AML-193 (cell line): Measurements from ENCODE around the gene TNFRSF14.
A peak's percentile ranks its signal among the peaks of the same experiment; 100 is the strongest.
"Not testable (repeated sequence)": the region's sequence is repeated elsewhere in the genome, so short reads cannot be mapped to it uniquely, and the experiment has no call there.

ENCODE experiments used
- DNase-seq, 2 experiments: peaks; one replicate each; lab custom pipeline; 2025; lab: John Stamatoyannopoulos, UW

Gene TNFRSF14

GRCh38 chr1:2539312-2539907 lies 16.8 kb upstream of the TNFRSF14 start:
- peak in 1 of 2 experiments; percentile 15 for DNase-seq

- DNase-seq, result no peak
Measured at GRCh38 chr1:2540816-2541492, 15.2 kb upstream of the TNFRSF14 start.

GRCh38 chr1:2541619-2542245 lies 14.4 kb upstream of the TNFRSF14 start:
- DNase-seq, result no peak

- DNase-seq, result no peak
Measured at GRCh38 chr1:2542246-2542915, 13.8 kb upstream of the TNFRSF14 start.

GRCh38 chr1:2543543-2544092 lies 12.6 kb upstream of the TNFRSF14 start:
- no peak for DNase-seq

GRCh38 chr1:2544093-2544874 lies 11.9 kb upstream of the TNFRSF14 start:
- DNase-seq, result no peak

GRCh38 chr1:2544875-2545640 lies 11.1 kb upstream of the TNFRSF14 start:
- no peak for DNase-seq

GRCh38 chr1:2545754-2546514 lies 10.2 kb upstream of the TNFRSF14 start:
- peak; percentile 80 to 83 for DNase-seq

GRCh38 chr1:2546515-2547209 lies 9.5 kb upstream of the TNFRSF14 start:
- peak; percentile 85 to 89 for DNase-seq

- DNase-seq, result no peak
Measured at GRCh38 chr1:2547210-2548067, 8.7 kb upstream of the TNFRSF14 start.

- peak; percentile 64 to 70 for DNase-seq
Measured at GRCh38 chr1:2548068-2548589, 8.0 kb upstream of the TNFRSF14 start.

- DNase-seq, result not testable (repeated sequence)
Measured at GRCh38 chr1:2549367-2550029, 6.7 kb upstream of the TNFRSF14 start.

- DNase-seq, result not testable (repeated sequence)
Measured at GRCh38 chr1:2550309-2550861, 5.8 kb upstream of the TNFRSF14 start.

- not testable (repeated sequence) for DNase-seq
Measured at GRCh38 chr1:2551544-2551943, 4.6 kb upstream of the TNFRSF14 start.

- DNase-seq, result no peak
Measured at GRCh38 chr1:2552189-2552588, 4.0 kb upstream of the TNFRSF14 start.

GRCh38 chr1:2553076-2553475 lies 3.1 kb upstream of the TNFRSF14 start:
- not testable (repeated sequence) for DNase-seq

GRCh38 chr1:2553871-2554620 lies 2.1 kb upstream of the TNFRSF14 start:
- DNase-seq, result no peak
